Measurements from ENCODE around the gene ATRIP.

DNA sequence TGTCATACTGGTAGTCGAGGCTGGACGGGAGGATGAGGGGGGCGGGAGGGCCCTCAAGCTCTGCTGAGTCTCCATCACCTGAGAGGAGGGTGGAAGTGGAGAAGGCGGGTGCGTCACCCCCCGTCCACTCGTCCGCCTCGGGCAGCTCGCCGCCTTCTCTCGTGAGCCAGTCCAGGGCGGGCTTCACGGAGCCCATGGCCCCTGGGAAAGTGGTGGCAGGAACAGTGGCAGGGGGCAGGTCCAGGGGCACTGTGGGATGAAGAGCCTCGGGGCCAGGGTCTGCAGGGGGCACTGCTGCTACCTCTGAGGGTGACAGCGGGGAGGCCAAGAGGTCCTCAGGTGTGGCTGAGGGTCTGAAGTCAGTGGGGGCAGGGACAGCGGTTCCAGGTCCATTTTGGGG, 26.9 kb upstream of the ATRIP start:
- TF ChIP-seq, protein P1, sequence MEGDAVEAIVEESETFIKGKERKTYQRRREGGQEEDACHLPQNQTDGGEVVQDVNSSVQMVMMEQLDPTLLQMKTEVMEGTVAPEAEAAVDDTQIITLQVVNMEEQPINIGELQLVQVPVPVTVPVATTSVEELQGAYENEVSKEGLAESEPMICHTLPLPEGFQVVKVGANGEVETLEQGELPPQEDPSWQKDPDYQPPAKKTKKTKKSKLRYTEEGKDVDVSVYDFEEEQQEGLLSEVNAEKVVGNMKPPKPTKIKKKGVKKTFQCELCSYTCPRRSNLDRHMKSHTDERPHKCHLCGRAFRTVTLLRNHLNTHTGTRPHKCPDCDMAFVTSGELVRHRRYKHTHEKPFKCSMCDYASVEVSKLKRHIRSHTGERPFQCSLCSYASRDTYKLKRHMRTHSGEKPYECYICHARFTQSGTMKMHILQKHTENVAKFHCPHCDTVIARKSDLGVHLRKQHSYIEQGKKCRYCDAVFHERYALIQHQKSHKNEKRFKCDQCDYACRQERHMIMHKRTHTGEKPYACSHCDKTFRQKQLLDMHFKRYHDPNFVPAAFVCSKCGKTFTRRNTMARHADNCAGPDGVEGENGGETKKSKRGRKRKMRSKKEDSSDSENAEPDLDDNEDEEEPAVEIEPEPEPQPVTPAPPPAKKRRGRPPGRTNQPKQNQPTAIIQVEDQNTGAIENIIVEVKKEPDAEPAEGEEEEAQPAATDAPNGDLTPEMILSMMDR (IDR thresholded peaks at IDR 0.05; ENCODE audit: low read length) = no peak
- TF ChIP-seq EZH2phosphoT487 (IDR thresholded peaks at IDR 0.05; ENCODE audit: low read length) (no peak), EZH2 (optimal IDR thresholded peaks at IDR 0.05; ENCODE audit: low read depth, low read length) (no peak)

All from MM.1S (cell line).